Esophagus mucosa (tissue), 1 donor: ENCODE results near the gene AKT3. TPM values are rescaled to one million over a fixed set of nuclear protein-coding genes. Genes with fewer than 3 reads are reported as not detected.

Experiments
- ATAC-seq: fragments of 200-7000 bp; cut with Tn5 transposase; one replicate; pipeline ENCODE4 v1.9.1; 2020
- total RNA-seq: library from RNA; stranded (reverse); gene quantifications from one replicate; pipeline ENCODE4 v1.2.4, GENCODE V29; 2023
- donor health status: DM: yes; HTN: yes; CAD: no.

Gene AKT3
- total RNA-seq, 1 donor from 2014 or later = 4.1 TPM

DNA sequence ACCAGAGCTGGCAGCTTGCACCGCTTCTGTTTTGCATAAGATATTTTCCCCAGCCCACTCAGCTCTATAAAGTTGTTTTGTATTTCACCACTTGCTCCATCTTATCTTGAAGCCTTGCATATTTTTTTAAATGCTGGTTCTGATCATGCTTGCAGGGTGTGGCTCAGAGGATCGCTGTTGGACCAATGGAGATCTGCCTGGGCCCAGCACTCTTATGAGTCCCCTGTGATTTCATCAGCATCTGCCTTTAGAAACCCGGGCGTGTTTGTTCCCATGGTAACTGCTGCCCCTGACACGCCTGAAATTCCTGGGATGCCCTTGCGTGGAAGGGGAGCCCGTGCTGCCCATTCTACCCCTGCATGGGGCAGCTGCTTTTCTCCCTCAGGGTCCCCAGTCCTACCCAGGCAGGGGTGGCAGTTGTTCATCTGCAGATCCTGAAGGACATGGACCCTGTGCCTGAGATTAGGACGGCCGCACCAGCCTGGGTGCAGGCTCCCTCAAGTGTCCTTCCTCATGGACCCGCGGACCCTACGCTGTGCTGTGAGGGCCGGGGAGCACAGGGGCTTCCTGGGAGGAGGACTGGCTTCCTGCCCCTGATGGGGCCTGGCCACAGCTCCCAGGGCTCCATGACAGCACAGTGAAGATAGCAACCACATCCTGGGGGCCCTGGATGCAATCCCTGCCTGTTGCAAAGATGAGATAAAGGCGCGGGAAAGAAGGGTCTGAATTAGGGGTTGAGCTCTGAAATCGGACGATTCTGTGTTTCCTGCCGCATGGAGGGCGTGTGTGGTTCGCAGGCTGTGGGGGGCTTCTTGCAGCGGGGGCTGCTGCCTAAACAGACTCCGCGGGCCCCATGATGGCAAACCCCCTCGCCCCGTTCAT, 367.7 kb downstream of the AKT3 start:
- ATAC-seq = peak; percentile 30

GRCh38 chr1:243481101-243481500, 368.9 kb downstream of the AKT3 start:
- ATAC-seq = no peak

GRCh38 chr1:243477731-243478290, 372.2 kb downstream of the AKT3 start:
- ATAC-seq = no peak

DNA sequence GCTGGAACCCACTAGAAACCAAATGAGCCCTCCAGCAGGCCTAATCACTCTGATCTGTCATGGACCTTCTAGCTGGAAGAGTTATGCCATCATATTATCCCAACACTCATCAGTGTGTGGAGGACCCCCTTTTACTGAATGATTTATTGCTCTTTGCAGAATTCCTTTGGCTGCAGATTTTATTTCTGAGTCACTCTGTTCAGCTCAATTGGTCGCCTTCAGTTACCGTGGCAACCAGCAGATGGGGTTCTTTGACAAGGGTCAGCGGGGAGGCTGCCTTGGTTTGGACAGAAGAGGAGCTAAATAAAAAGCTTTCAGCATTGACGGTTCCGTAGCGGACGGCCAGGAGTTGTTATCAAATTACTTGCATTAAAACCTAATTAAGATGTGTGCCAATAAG, 374.1 kb downstream of the AKT3 start:
- no peak for ATAC-seq

DNA sequence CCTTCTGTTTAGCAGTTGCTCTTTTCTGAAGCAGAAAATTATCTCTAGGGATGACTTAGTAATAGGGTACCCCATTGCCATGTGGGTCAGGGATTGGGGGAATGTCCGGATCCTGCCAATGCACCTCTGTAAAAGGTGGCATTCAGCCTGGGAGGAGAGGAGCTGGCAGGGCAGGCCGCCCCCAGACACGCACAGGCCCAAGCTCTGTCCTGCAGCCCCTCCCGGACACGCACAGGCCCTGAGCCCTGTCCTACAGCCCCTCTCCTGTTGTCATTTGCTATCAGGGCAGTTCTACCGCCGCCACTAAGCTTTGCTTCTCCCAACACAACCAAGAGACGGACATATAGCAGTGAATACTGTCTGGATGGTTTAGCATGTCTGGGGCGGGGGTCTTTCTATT, 375.1 kb downstream of the AKT3 start:
- no peak for ATAC-seq

GRCh38 chr1:243474136-243474881, 375.7 kb downstream of the AKT3 start:
- peak; percentile 17 for ATAC-seq

DNA sequence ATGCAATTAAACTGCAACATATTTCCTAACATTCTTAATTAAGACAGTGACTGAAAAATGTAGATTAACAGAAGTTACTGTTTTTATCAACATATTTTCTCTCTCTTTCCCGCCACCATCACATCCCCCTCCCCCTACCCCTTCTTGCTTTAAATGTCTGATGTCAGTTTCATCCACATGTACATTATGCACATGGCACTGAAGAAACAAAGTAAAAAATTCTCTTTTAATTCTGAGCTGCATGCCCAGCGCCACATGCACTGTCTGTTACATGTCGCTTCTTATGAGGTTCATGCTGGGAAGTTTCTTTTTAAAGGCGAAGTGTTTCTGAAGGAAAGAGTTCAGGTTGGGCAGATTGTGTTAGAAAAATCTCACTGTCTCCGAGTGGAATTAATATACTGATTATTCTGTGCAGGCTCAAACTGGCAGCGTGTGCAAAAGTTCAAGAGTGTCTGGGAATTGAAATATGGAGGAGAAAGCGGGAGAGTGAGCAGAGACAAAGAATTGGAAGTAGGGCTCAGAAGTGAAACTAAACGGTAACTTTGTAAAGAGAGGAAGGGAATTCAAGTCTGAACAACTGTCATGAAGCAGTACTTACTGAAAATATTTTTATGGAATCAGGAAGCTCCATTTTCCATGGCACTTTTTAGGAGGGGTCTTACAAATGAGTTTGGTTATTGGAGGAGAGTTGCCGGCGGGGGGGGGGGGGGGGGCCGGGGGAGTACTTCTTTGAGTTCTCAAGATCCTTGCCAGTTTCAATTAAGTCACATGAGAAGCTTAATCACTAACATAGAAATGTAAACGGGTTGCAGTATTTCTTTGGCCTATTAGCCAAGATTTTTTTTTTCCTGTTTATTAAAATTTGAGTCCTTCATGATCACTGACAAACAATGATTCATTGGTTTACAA, 376.6 kb downstream of the AKT3 start:
- ATAC-seq = no peak

GRCh38 chr1:243471754-243472745, 378.0 kb downstream of the AKT3 start:
- ATAC-seq = no peak

- no peak for ATAC-seq
Observed at GRCh38 chr1:243471026-243471685, 378.9 kb downstream of the AKT3 start.

GRCh38 chr1:243470502-243470901, 379.5 kb downstream of the AKT3 start:
- ATAC-seq = no peak

DNA sequence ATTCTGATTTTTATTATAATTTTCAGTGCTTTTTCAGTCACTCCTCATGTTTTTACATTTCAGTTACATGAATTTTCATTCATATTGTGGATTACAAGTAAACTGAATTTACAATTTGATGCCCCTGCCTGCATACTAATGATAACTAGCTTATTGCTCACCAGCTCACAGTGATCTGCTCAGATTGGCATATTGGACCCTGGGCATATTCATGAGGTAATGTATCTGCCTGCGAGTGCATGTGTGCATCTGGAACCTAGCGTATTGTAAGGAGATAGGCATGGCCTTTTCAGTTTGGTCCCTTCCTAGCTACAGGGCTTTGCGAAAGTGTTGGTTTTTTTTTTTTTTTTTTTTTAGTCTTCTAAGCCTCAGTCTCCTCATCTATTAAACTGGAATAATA, 380.5 kb downstream of the AKT3 start:
- ATAC-seq = no peak

- ATAC-seq = no peak
Observed at GRCh38 chr1:243465738-243466137, 384.3 kb downstream of the AKT3 start.

DNA sequence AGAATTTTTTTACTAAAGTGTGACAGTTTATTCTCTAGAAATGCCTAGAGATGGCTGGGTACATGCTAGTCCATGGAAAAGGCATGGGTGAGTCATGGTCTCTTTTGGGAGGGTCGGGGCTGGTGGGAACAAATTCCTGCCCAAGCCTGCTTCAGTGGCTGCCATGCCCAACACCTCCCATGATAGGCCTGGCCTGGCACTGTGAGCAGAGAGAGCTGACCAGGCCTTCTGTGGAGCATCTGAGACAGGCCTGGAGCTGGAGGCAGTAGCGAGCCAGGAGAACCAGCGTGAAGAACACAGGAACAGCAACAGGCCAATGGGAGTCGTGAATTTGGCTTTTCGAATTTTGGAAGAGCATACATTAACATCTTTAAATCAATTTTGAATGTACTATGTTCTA, 385.0 kb downstream of the AKT3 start:
- ATAC-seq = no peak

- no peak for ATAC-seq
Observed at GRCh38 chr1:243462929-243463697, 386.9 kb downstream of the AKT3 start.

GRCh38 chr1:243461700-243462099, 388.3 kb downstream of the AKT3 start:
- ATAC-seq = no peak

DNA sequence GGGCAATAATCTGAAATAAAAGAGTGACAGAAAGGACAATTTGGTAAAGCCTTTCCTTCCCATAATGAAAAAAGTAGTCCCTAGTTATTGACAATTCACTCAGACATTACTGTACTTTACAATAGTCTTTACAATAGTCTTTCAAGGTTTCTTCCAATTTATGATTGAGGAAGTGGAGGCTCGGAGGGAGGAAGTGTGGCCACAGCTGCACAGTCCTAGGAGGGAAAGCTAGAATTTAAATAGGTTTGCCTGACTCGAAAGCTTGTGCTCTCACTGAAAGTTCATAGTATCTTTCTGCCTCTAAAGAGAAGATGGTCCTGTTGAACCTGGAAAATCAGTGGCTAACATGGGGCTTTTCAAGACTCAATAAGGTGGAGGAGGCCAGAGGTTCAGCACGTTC, 391.0 kb downstream of the AKT3 start:
- ATAC-seq = no peak

- ATAC-seq = no peak
Observed at GRCh38 chr1:243457363-243457982, 392.6 kb downstream of the AKT3 start.

- no peak for ATAC-seq
Observed at GRCh38 chr1:243455760-243456651, 394.0 kb downstream of the AKT3 start.
